Brain microvascular endothelial cell (primary cell): ENCODE results near the gene CRAMP1.

Source experiments
- DNase-seq: peaks from one replicate; pipeline ENCODE4 v3.0.0-alpha.2; 2020
- H3K27ac ChIP-seq: fragments of 250-450 bp; sonication (Bioruptor Pico); 2 replicates; pipeline ENCODE4 v1.5.1; 2020; ENCODE audit warnings: mild to moderate bottlenecking, moderate library complexity
- H3K27me3 ChIP-seq: fragments of 250-450 bp; sonication (Bioruptor Pico); replicated peaks from 2 replicates; pipeline ENCODE4 v1.5.1; 2020; ENCODE audit warnings: mild to moderate bottlenecking
- H3K36me3 ChIP-seq: fragments of 250-450 bp; sonication (Bioruptor Pico); replicated peaks from 2 replicates; pipeline ENCODE4 v1.5.1; 2020; ENCODE audit warnings: mild to moderate bottlenecking
- H3K4me3 ChIP-seq: 2 replicates; pipeline ENCODE4 v1.5.1; 2011; ENCODE audit warnings: low read depth, mild to moderate bottlenecking, control low read depth, low read length, moderate library complexity
- CTCF ChIP-seq: IDR thresholded peaks from 2 replicates; pipeline ENCODE4 v1.5.1; 2011; ENCODE audit warnings: low read depth, mild to moderate bottlenecking, moderate library complexity, low read length, control low read depth, inconsistent platforms; ENCODE audit errors: missing control alignments
- in situ Hi-C: cut with HindIII; loops from 2 replicates; pipeline ENCODE4 v1.10.0; 2017; ENCODE audit warnings: low sequenced_read_pairs, low pct_ligation_motif_present

CRAMP1 gene

GRCh38 chr16:1707193-1707790 is 95.1 kb downstream of the CRAMP1 start:
- Histone ChIP-seq H3K27ac (peak overlapping the region; percentile 55), H3K27me3 (no peaks in the 10 kb centered on the region), H3K36me3 (peaks cover 3% of the 10 kb centered on the region), H3K4me3 (peak overlapping the region; percentile 98)
- DNase-seq, result peak; percentile 32
- in situ Hi-C loops, result no loop called here
- TF ChIP-seq CTCF, result no peak

- no peak for TF ChIP-seq CTCF
- DNase-seq, result no peak
- Histone ChIP-seq H3K4me3 (peak overlapping the region; percentile 98), H3K27me3 (no peaks in the 10 kb centered on the region), H3K27ac (peak overlapping the region; percentile 4), H3K36me3 (no peaks in the 10 kb centered on the region)
- in situ Hi-C loops, result no loop called here
Measured at GRCh38 chr16:1708083-1708767, 96.1 kb downstream of the CRAMP1 start.

- H3K4me3 ChIP-seq, result no peak overlapping the region
- in situ Hi-C loops, result no loop called here
- H3K36me3 ChIP-seq, result no peaks in the 10 kb centered on the region
- H3K27me3 ChIP-seq, result no peaks in the 10 kb centered on the region
- TF ChIP-seq CTCF, result no peak
- peak overlapping the region; percentile 4 for H3K27ac ChIP-seq
- DNase-seq, result peak; percentile 76
Measured at GRCh38 chr16:1708768-1709180, 96.6 kb downstream of the CRAMP1 start.

GRCh38 chr16:1709356-1709755 is 97.2 kb downstream of the CRAMP1 start:
- TF ChIP-seq CTCF, result no peak
- Histone ChIP-seq H3K27ac (no peak overlapping the region), H3K4me3 (no peak overlapping the region), H3K27me3 (no peaks in the 10 kb centered on the region), H3K36me3 (no peaks in the 10 kb centered on the region)
- no peak for DNase-seq
- in situ Hi-C loops, result no loop called here

- TF ChIP-seq CTCF, result no peak
- H3K36me3 ChIP-seq, result no peaks in the 10 kb centered on the region
Measured at GRCh38 chr16:1710811-1711507, 98.8 kb downstream of the CRAMP1 start.

More at GRCh38 chr16:1710811-1711507, 98.8 kb downstream of the CRAMP1 start:
- DNase-seq, result no peak
- Histone ChIP-seq H3K4me3 (no peak overlapping the region), H3K27ac (no peak overlapping the region), H3K27me3 (no peaks in the 10 kb centered on the region)
- in situ Hi-C loops, result no loop called here
